Activated T-cell treated with anti-CD3 and anti-CD28 coated beads, Interleukin-2, amount 50 U/mL, for 24 hours (primary cell): ENCODE results near the gene RWDD3.

Experiments used
- DNase-seq: peaks from one replicate; pipeline ENCODE4 v3.0.0-alpha.2; 2020
- H3K27ac Mint-ChIP-seq: 2 replicates; pipeline ENCODE4 v1.8.0; 2020; ENCODE audit warnings: mild to moderate bottlenecking, mixed read lengths
- H3K27me3 Mint-ChIP-seq: 2 replicates; pipeline ENCODE4 v1.8.0; 2020; ENCODE audit warnings: mixed read lengths
- H3K36me3 Mint-ChIP-seq: 2 replicates; pipeline ENCODE4 v1.8.0; 2020; ENCODE audit warnings: low read depth, mixed read lengths
- H3K4me1 Mint-ChIP-seq: 2 replicates; pipeline ENCODE4 v1.8.0; 2020; ENCODE audit warnings: low read depth, mixed read lengths
- H3K4me3 Mint-ChIP-seq: 2 replicates; pipeline ENCODE4 v1.8.0; 2020; ENCODE audit warnings: mild to moderate bottlenecking, moderate library complexity, mixed read lengths
- H3K9me3 Mint-ChIP-seq: 2 replicates; pipeline ENCODE4 v1.8.0; 2020; ENCODE audit warnings: mixed read lengths

RWDD3 gene

GRCh38 chr1:95284420-95284819 is 50.4 kb downstream of the RWDD3 start:
- DNase-seq: no peak
- no peaks in the 10 kb centered on the region for H3K4me1 Mint-ChIP-seq
- H3K36me3 Mint-ChIP-seq: no peaks in the 10 kb centered on the region
- no peak overlapping the region for H3K4me3 Mint-ChIP-seq
- no peaks in the 10 kb centered on the region for H3K27me3 Mint-ChIP-seq
- no peaks in the 10 kb centered on the region for H3K9me3 Mint-ChIP-seq
- no peak overlapping the region for H3K27ac Mint-ChIP-seq

- DNase-seq: no peak
- H3K27me3 Mint-ChIP-seq: no peaks in the 10 kb centered on the region
- H3K9me3 Mint-ChIP-seq: no peaks in the 10 kb centered on the region
- H3K27ac Mint-ChIP-seq: no peak overlapping the region
- no peaks in the 10 kb centered on the region for H3K36me3 Mint-ChIP-seq
- H3K4me3 Mint-ChIP-seq: no peak overlapping the region
- H3K4me1 Mint-ChIP-seq: no peaks in the 10 kb centered on the region
Observed at GRCh38 chr1:95286479-95286878, 52.5 kb downstream of the RWDD3 start.

- no peaks in the 10 kb centered on the region for H3K4me1 Mint-ChIP-seq
- no peaks in the 10 kb centered on the region for H3K9me3 Mint-ChIP-seq
- no peak for DNase-seq
- no peak overlapping the region for H3K27ac Mint-ChIP-seq
- no peaks in the 10 kb centered on the region for H3K27me3 Mint-ChIP-seq
- no peak overlapping the region for H3K4me3 Mint-ChIP-seq
- no peaks in the 10 kb centered on the region for H3K36me3 Mint-ChIP-seq
Observed at GRCh38 chr1:95287081-95287480, 53.1 kb downstream of the RWDD3 start.

- Mint-ChIP-seq H3K9me3 (no peaks in the 10 kb centered on the region), H3K4me1 (no peaks in the 10 kb centered on the region), H3K36me3 (no peaks in the 10 kb centered on the region), H3K4me3 (no peak overlapping the region), H3K27ac (no peak overlapping the region), H3K27me3 (no peaks in the 10 kb centered on the region)
- no peak for DNase-seq
Observed at GRCh38 chr1:95287825-95288224, 53.8 kb downstream of the RWDD3 start.
